HCT116 (cell line): ENCODE measurements around the gene TSPAN2. TPM values are rescaled to one million over a fixed set of nuclear protein-coding genes. Genes with fewer than 3 reads are reported as not detected.

ENCODE experiments used
- ATAC-seq: fragments of 200-7000 bp; cut with Tn5 transposase; 2 replicates; pipeline ENCODE4 v1.9.1; 2020; ENCODE audit warnings: mild to moderate bottlenecking, moderate library complexity
- BruUV-seq: library from RNA; stranded (reverse); fragments of 400-500 nt; replicated peaks from 2 replicates; lab custom pipeline; 2021; lab: Mats Ljungman, UMichigan
- CTCF ChIA-PET: fragments of 300-600 bp; sonication (Branson Sonifier 250); formaldehyde crosslinking; loops from one replicate; lab custom pipeline; 2021; ENCODE audit warnings: antibody characterized with exemption; lab: Charles Lee
- POLR2A ChIA-PET: fragments of 300-600, 350-600 bp; sonication (Branson Sonifier 250); formaldehyde crosslinking; loops from one replicate; lab custom pipeline; 2021; ENCODE audit warnings: antibody characterized with exemption; lab: Charles Lee
- RAD21 ChIA-PET, 2 experiments: fragments of 300-600 bp; sonication (Branson Sonifier 250); formaldehyde crosslinking; loops; one replicate each; lab custom pipeline; 2023; ENCODE audit warnings: low total read pairs in 2 of 2; ENCODE audit not compliant: uncharacterized antibody in 2 of 2, unreplicated experiment in 2 of 2, low non-redundant PET in 1 of 2; lab: Charles Lee
- DNase-seq: peaks from one replicate; pipeline ENCODE4 v3.0.0-alpha.2; 2010; ENCODE audit warnings: low read depth, low spot score
- H2AFZ ChIP-seq: fragments of 200-600 bp; shearing (Covaris generic), sonication (generic); 2 replicates; pipeline ENCODE4 v1.6.1; 2017; ENCODE audit warnings: low read depth, mixed run types, mixed read lengths, antibody characterized with exemption, low read length; ENCODE audit not compliant: poor library complexity, severe bottlenecking
- H3K27ac ChIP-seq: 2 replicates; pipeline ENCODE4 v1.5.1; 2012; ENCODE audit warnings: low read depth, low read length
- H3K27me3 ChIP-seq: fragments of 200-600 bp; sonication (generic); 2 replicates; pipeline ENCODE4 v1.6.1; 2016; ENCODE audit warnings: mixed run types, low read length, mixed read lengths; ENCODE audit not compliant: insufficient read depth
- H3K36me3 ChIP-seq, 2 experiments: fragments of 200-500 bp in 1 of 2; fragments of 200-600 bp in 1 of 2; sonication (Bioruptor generic) in 1 of 2; sonication (generic) in 1 of 2; 2 replicates each; pipeline versions ENCODE4 v1.5.1 to v1.6.1; 2014 to 2016; ENCODE audit warnings: low read length in 2 of 2, inconsistent platforms in 1 of 2, mixed read lengths in 1 of 2, mixed run types in 1 of 2; ENCODE audit not compliant: insufficient read depth in 2 of 2, control insufficient read depth in 1 of 2
- H3K4me1 ChIP-seq, 2 experiments: fragments of 200-600 bp in 1 of 2; sonication (generic) in 1 of 2; 2 replicates each; pipeline versions ENCODE4 v1.5.1 to v1.6.1; 2012 to 2017; ENCODE audit warnings: low read length in 2 of 2, inconsistent platforms in 1 of 2, mild to moderate bottlenecking in 1 of 2, mixed read lengths in 1 of 2, mixed run types in 1 of 2, moderate library complexity in 1 of 2; ENCODE audit not compliant: insufficient read depth in 2 of 2, control insufficient read depth in 1 of 2
- H3K4me2 ChIP-seq: fragments of 200-600 bp; sonication (generic); 2 replicates; pipeline ENCODE4 v1.6.1; 2017; ENCODE audit warnings: mixed run types, low read length, mixed read lengths
- H3K4me3 ChIP-seq, 2 experiments: fragments of 200-600 bp in 1 of 2; sonication (generic) in 1 of 2; replicated peaks in 1 of 2; 2 replicates each; pipeline ENCODE4 v1.5.1; 2011 to 2016; ENCODE audit warnings: low read length in 2 of 2, control low read depth in 1 of 2, low read depth in 1 of 2, mild to moderate bottlenecking in 1 of 2, mixed read lengths in 1 of 2, mixed run types in 1 of 2
- H3K79me2 ChIP-seq: fragments of 200-600 bp; sonication (generic); 2 replicates; pipeline ENCODE4 v1.6.1; 2017; ENCODE audit warnings: mild to moderate bottlenecking, mixed run types, low read length, moderate library complexity, mixed read lengths; ENCODE audit not compliant: insufficient read depth
- H3K9ac ChIP-seq: fragments of 200-600 bp; sonication (generic); 2 replicates; pipeline ENCODE4 v1.6.1; 2016; ENCODE audit warnings: low read length, mixed read lengths
- H3K9me2 ChIP-seq: fragments of 200-600 bp; sonication (generic), shearing (Covaris generic); 2 replicates; pipeline ENCODE4 v1.6.1; 2017; ENCODE audit warnings: mixed run types, mild to moderate bottlenecking, moderate library complexity; ENCODE audit not compliant: insufficient read depth
- H3K9me3 ChIP-seq, 2 experiments: fragments of 200-500 bp in 1 of 2; fragments of 200-600 bp in 1 of 2; sonication (Bioruptor generic) in 1 of 2; sonication (generic) in 1 of 2; 2 replicates each; pipeline ENCODE4 v1.6.1; 2014 to 2017; ENCODE audit warnings: low read length in 2 of 2, mixed read lengths in 2 of 2, inconsistent platforms in 1 of 2, low read depth in 1 of 2, mild to moderate bottlenecking in 1 of 2, mixed run types in 1 of 2, moderate library complexity in 1 of 2; ENCODE audit not compliant: control insufficient read depth in 1 of 2, insufficient read depth in 1 of 2
- H4K20me1 ChIP-seq: fragments of 200-600 bp; sonication (generic), shearing (Covaris generic); 2 replicates; pipeline ENCODE4 v1.6.1; 2017; ENCODE audit warnings: mixed run types, mild to moderate bottlenecking, moderate library complexity; ENCODE audit not compliant: insufficient read depth
- CEBPB ChIP-seq: IDR thresholded peaks from 2 replicates; pipeline ENCODE4 v1.6.1; 2012; ENCODE audit warnings: low read depth
- EGR1 ChIP-seq: IDR thresholded peaks from 2 replicates; pipeline ENCODE4 v1.6.1; 2012; ENCODE audit warnings: low read depth
- JUND ChIP-seq: IDR thresholded peaks from 2 replicates; pipeline ENCODE4 v1.6.1; 2012
- POLR2AphosphoS5 ChIP-seq: IDR thresholded peaks from 2 replicates; pipeline ENCODE4 v1.6.1; 2011; ENCODE audit warnings: mild to moderate bottlenecking, low read depth, low read length, moderate library complexity
- RAD21 ChIP-seq: IDR thresholded peaks from 2 replicates; pipeline ENCODE4 v1.6.1; 2012; ENCODE audit warnings: low read depth, mild to moderate bottlenecking
- SP1 ChIP-seq: IDR thresholded peaks from 2 replicates; pipeline ENCODE4 v1.6.1; 2012; ENCODE audit warnings: low read depth
- SRF ChIP-seq: IDR thresholded peaks from 2 replicates; pipeline ENCODE4 v1.6.1; 2012; ENCODE audit warnings: low read depth
- TCF7L2 ChIP-seq: IDR thresholded peaks from 2 replicates; pipeline ENCODE4 v1.7.0; 2011; ENCODE audit warnings: borderline replicate concordance, inconsistent platforms; ENCODE audit not compliant: insufficient read depth, insufficient read length; ENCODE audit errors: extremely low read depth
- ZNF274 ChIP-seq: fragments of 200-500 bp; sonication (Bioruptor generic); IDR thresholded peaks from 2 replicates; pipeline ENCODE4 v1.6.1; 2014; ENCODE audit warnings: mild to moderate bottlenecking, low read depth, low read length, inconsistent platforms
- intact Hi-C: fragments of 100-400 bp; cut with micrococcal nuclease; formaldehyde crosslinking; loops from 2 replicates; pipeline ENCODE4 v1.10.0; 2022
- total RNA-seq: library from RNA; stranded (reverse); gene quantifications from one replicate; pipeline ENCODE4 v1.2.1, GENCODE V29; 2021; ENCODE audit not compliant: unreplicated experiment
- TF ChIP-seq, protein P1 (sequence below), 3 experiments: fragments of 200-600 bp in 1 of 3; sonication (generic) in 1 of 3; IDR thresholded peaks in 2 of 3; conservative IDR thresholded peaks in 1 of 3; 2 replicates each; pipeline ENCODE4 v1.5.1; 2012 to 2017; ENCODE audit warnings: low read depth in 2 of 3, low read length in 2 of 3, antibody characterized with exemption in 1 of 3, borderline replicate concordance in 1 of 3, control low read depth in 1 of 3, mild to moderate bottlenecking in 1 of 3, mixed read lengths in 1 of 3, mixed run types in 1 of 3, moderate library complexity in 1 of 3; ENCODE audit not compliant: insufficient read depth in 1 of 3

TSPAN2 gene
- total RNA-seq, 1 experiment from 2014 or later, result 0.98 TPM

DNA sequence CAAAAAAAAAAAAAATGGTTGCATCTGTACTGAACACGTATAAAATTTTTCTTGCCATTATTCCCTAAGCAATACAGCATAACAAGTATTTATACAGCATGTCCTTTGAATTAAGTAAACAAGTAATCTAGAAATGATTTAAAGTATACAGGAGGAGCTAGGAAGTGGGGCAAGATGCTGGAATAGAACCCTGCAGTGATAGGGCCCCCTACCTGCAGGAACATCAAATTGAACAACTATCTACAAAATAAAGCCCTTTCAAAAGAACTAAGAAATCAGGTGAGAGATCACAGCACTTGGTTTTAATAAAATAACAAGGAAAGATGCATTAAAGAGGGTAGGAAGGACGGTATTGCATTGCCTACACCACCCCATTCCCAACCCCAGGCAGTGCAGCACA is 48.8 kb downstream of the TSPAN2 start:
- no peaks in the 10 kb centered on the region for H3K79me2 ChIP-seq
- H2AFZ ChIP-seq, result no peak overlapping the region
- H4K20me1 ChIP-seq, result no peaks in the 10 kb centered on the region
- H3K4me2 ChIP-seq, result no peak overlapping the region
- H3K27ac ChIP-seq, result no peak overlapping the region
- H3K4me1 ChIP-seq, result no peaks in the 10 kb centered on the region
- no peaks in the 10 kb centered on the region for H3K9me2 ChIP-seq
- intact Hi-C loops, result loop anchor here (5.0 to 10.0 kb wide), 2 partner anchors 286 to 1063 kb away; partner anchors contain the start of genes CSDE1 and OLFML3
- no peak overlapping the region for H3K9ac ChIP-seq
- ATAC-seq (peak; percentile 66), DNase-seq (no peak)
- TF ChIP-seq, protein P1, sequence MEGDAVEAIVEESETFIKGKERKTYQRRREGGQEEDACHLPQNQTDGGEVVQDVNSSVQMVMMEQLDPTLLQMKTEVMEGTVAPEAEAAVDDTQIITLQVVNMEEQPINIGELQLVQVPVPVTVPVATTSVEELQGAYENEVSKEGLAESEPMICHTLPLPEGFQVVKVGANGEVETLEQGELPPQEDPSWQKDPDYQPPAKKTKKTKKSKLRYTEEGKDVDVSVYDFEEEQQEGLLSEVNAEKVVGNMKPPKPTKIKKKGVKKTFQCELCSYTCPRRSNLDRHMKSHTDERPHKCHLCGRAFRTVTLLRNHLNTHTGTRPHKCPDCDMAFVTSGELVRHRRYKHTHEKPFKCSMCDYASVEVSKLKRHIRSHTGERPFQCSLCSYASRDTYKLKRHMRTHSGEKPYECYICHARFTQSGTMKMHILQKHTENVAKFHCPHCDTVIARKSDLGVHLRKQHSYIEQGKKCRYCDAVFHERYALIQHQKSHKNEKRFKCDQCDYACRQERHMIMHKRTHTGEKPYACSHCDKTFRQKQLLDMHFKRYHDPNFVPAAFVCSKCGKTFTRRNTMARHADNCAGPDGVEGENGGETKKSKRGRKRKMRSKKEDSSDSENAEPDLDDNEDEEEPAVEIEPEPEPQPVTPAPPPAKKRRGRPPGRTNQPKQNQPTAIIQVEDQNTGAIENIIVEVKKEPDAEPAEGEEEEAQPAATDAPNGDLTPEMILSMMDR (IDR thresholded peaks at IDR 0.05 in 2 of 3, conservative IDR thresholded peaks at IDR 0.05 in 1 of 3; ENCODE audit: borderline replicate concordance in 1 of 3, insufficient read depth in 1 of 3, low read depth in 2 of 3, low read length in 2 of 3), result peak; percentile 23 to 47 (median 41); a peak in 4 of 6 replicates
- TF ChIP-seq POLR2AphosphoS5, result no peak
- TF ChIP-seq RAD21, result peak; percentile 38; the same call in 1 of the 2 replicates
- TF ChIP-seq SP1, result no peak
- no peak for TF ChIP-seq ZNF274
- TF ChIP-seq CEBPB, result no peak
- no peak for TF ChIP-seq TCF7L2
- TF ChIP-seq JUND, result no peak
- no peak for TF ChIP-seq SRF
- no peak for TF ChIP-seq EGR1
- ChIA-PET POLR2A (no interaction called here), CTCF (interaction anchor here (1.0 to 6.0 kb wide), 11 partner anchors 9 to 1063 kb away, joined by 3 to 35 read pairs (median 4); partner anchors contain the start of genes BCAS2 and DENND2C), RAD21 (no interaction called here)
- H3K27me3 ChIP-seq, result no peaks in the 10 kb centered on the region
- no peaks in the 10 kb centered on the region for H3K9me3 ChIP-seq
- BruUV-seq, result no TSS peak
- H3K36me3 ChIP-seq, result no peaks in the 10 kb centered on the region
- no peak overlapping the region for H3K4me3 ChIP-seq
